Activated CD8-positive, alpha-beta T cell treated with anti-CD3 and anti-CD28 coated beads for 36 hours (primary cell): Measurements from ENCODE around the gene ZSCAN10. TPM values are rescaled to one million over a fixed set of nuclear protein-coding genes. Genes with fewer than 3 reads are reported as not detected.
"Not testable (repeated sequence)": the region's sequence is repeated elsewhere in the genome, so short reads cannot be mapped to it uniquely, and the experiment has no call there.

Experiments used
- ATAC-seq: fragments of 200-7000 bp; cut with Tn5 transposase; one replicate; pipeline ENCODE4 v1.10.0; 2021; ENCODE audit warnings: mild to moderate bottlenecking, moderate library complexity
- CTCF ChIA-PET: fragments of 350-600 bp; sonication (Branson Sonifier 250); formaldehyde crosslinking; loops from one replicate; lab custom pipeline; 2021; ENCODE audit warnings: antibody characterized with exemption; lab: Charles Lee
- POLR2A ChIA-PET: fragments of 350-600 bp; sonication (Branson Sonifier 250); formaldehyde crosslinking; loops from one replicate; lab custom pipeline; 2021; ENCODE audit warnings: antibody characterized with exemption; lab: Charles Lee
- DNase-seq: peaks from one replicate; pipeline ENCODE4 v3.0.0-alpha.2; 2020
- H3K27ac Mint-ChIP-seq: one replicate; pipeline ENCODE4 v1.8.0; 2021; ENCODE audit warnings: mild to moderate bottlenecking, mixed read lengths
- H3K27me3 Mint-ChIP-seq: one replicate; pipeline ENCODE4 v1.8.0; 2021; ENCODE audit warnings: mixed read lengths
- H3K36me3 Mint-ChIP-seq: one replicate; pipeline ENCODE4 v1.8.0; 2021; ENCODE audit warnings: low read depth, mixed read lengths
- H3K4me1 Mint-ChIP-seq: one replicate; pipeline ENCODE4 v1.8.0; 2021; ENCODE audit warnings: low read depth, mixed read lengths
- H3K4me3 Mint-ChIP-seq: one replicate; pipeline ENCODE4 v1.8.0; 2021; ENCODE audit warnings: mild to moderate bottlenecking, moderate library complexity, mixed read lengths
- H3K9me3 Mint-ChIP-seq: one replicate; pipeline ENCODE4 v1.8.0; 2021; ENCODE audit warnings: mixed read lengths
- CTCF ChIP-seq: fragments of 200-600 bp; IDR thresholded peaks from one replicate; pipeline ENCODE4 v1.8.0; 2022; ENCODE audit warnings: antibody characterized with exemption, mild to moderate bottlenecking
- intact Hi-C: fragments of 100-400 bp; cut with micrococcal nuclease; formaldehyde crosslinking; loops from one replicate; pipeline ENCODE4 v1.10.0; 2022
- total RNA-seq, 2 experiments: library from RNA; stranded (reverse); gene quantifications; one replicate each; pipeline ENCODE4 v1.2.3, GENCODE V29; 2021

ZSCAN10 gene
- total RNA-seq, 2 experiments from 2014 or later = 0.09 to 0.25 TPM

GRCh38 chr16:3084969-3085670 is 14.0 kb downstream of the ZSCAN10 start:
- Mint-ChIP-seq H3K4me3 (no peak overlapping the region), H3K27ac (no peak overlapping the region), H3K4me1 (peaks cover 30% of the 10 kb centered on the region), H3K36me3 (peaks cover 3% of the 10 kb centered on the region), H3K9me3 (peaks cover 6% of the 10 kb centered on the region), H3K27me3 (no peaks in the 10 kb centered on the region)
- no peak for TF ChIP-seq CTCF
- intact Hi-C loops = no loop called here
- ATAC-seq = no peak
- CTCF ChIA-PET = interaction anchor here (0.9 to 1.6 kb wide), 4 partner anchors 9 to 44 kb away, joined by 3 to 5 read pairs (median 3); no protein-coding TSS in a partner anchor
- DNase-seq = no peak
- POLR2A ChIA-PET = interaction anchor here (2.6 kb wide), 1 partner anchor 10 kb away, joined by 13 read pairs; no protein-coding TSS in a partner anchor

- Mint-ChIP-seq H3K4me1 (peaks cover 30% of the 10 kb centered on the region), H3K9me3 (peaks cover 11% of the 10 kb centered on the region), H3K4me3 (no peak overlapping the region), H3K27ac (no peak overlapping the region), H3K27me3 (no peaks in the 10 kb centered on the region), H3K36me3 (peaks cover 9% of the 10 kb centered on the region)
- DNase-seq = no peak
- POLR2A ChIA-PET = no interaction called here
- intact Hi-C loops = no loop called here
- TF ChIP-seq CTCF = no peak
- CTCF ChIA-PET = interaction anchor here (1.3 to 2.8 kb wide), 2 partner anchors 12 to 53 kb away, joined by 8 to 10 read pairs; no protein-coding TSS in a partner anchor
- ATAC-seq = no peak
Measured at GRCh38 chr16:3084491-3084890, 14.6 kb downstream of the ZSCAN10 start.

GRCh38 chr16:3083408-3083807 is 15.7 kb downstream of the ZSCAN10 start:
- Mint-ChIP-seq H3K27ac (peak overlapping the region; percentile 39), H3K36me3 (peaks cover 15% of the 10 kb centered on the region), H3K4me1 (peaks cover 36% of the 10 kb centered on the region), H3K9me3 (peaks cover 16% of the 10 kb centered on the region)
- POLR2A ChIA-PET, H3K27me3 Mint-ChIP-seq, H3K4me3 Mint-ChIP-seq, ATAC-seq, DNase-seq, intact Hi-C loops: not testable (repeated sequence)
- CTCF ChIA-PET = interaction anchor here (1.0 to 2.8 kb wide), 3 partner anchors 13 to 52 kb away, joined by 5 to 10 read pairs (median 8); no protein-coding TSS in a partner anchor

- H3K27me3 Mint-ChIP-seq, DNase-seq, H3K27ac Mint-ChIP-seq, H3K4me3 Mint-ChIP-seq, POLR2A ChIA-PET, intact Hi-C loops, ATAC-seq: not testable (repeated sequence)
- H3K9me3 Mint-ChIP-seq = peaks cover 24% of the 10 kb centered on the region
- peaks cover 40% of the 10 kb centered on the region for H3K4me1 Mint-ChIP-seq
- CTCF ChIA-PET = interaction anchor here (2.8 kb wide), 1 partner anchor 14 kb away, joined by 10 read pairs; no protein-coding TSS in a partner anchor
- H3K36me3 Mint-ChIP-seq = peaks cover 21% of the 10 kb centered on the region
Measured at GRCh38 chr16:3081957-3082356, 17.1 kb downstream of the ZSCAN10 start.

- no peak for DNase-seq
- POLR2A ChIA-PET = interaction anchor here (1.0 to 1.1 kb wide), 2 partner anchors 16 to 55 kb away, joined by 3 read pairs; partner anchors contain the start of gene ZNF213
- Mint-ChIP-seq H3K36me3 (peaks cover 25% of the 10 kb centered on the region), H3K4me1 (peaks cover 53% of the 10 kb centered on the region), H3K9me3 (peaks cover 24% of the 10 kb centered on the region), H3K27me3 (no peaks in the 10 kb centered on the region), H3K27ac (peak overlapping the region; percentile 12), H3K4me3 (no peak overlapping the region)
- CTCF ChIA-PET = interaction anchor here (1.1 to 1.6 kb wide), 5 partner anchors 14 to 51 kb away, joined by 3 to 5 read pairs (median 3); no protein-coding TSS in a partner anchor
- intact Hi-C loops = no loop called here
- no peak for TF ChIP-seq CTCF
- ATAC-seq = no peak
Measured at GRCh38 chr16:3080024-3080423, 19.1 kb downstream of the ZSCAN10 start.
